Stomach (tissue), 4 donors: ENCODE data around the gene MYH14.

Experiments used
- EP300 ChIP-seq: sonication (generic); formaldehyde crosslinking; IDR thresholded peaks from one replicate; pipeline ENCODE4 v1.6.1; 2017; ENCODE audit warnings: antibody characterized with exemption
- POLR2AphosphoS5 ChIP-seq, 3 donors: sonication (generic); formaldehyde crosslinking; IDR thresholded peaks; one replicate each; pipeline ENCODE4 v1.6.1; 2016; ENCODE audit warnings: antibody characterized with exemption in 3 of 3
- TF ChIP-seq, protein P1 (sequence below), 7 experiments: fragments of 450-650 bp in 4 of 7; fragments of 200-600 bp in 3 of 7; sonication (generic) in 3 of 7; IDR thresholded peaks; one replicate each; pipeline ENCODE4 v1.5.1; 2016 to 2019; ENCODE audit warnings: antibody characterized with exemption in 7 of 7, control low read depth in 2 of 7, mild to moderate bottlenecking in 1 of 7

GRCh38 chr19:50321831-50322230, 118.4 kb downstream of the MYH14 start:
- TF ChIP-seq POLR2AphosphoS5 (IDR thresholded peaks at IDR 0.05) (no peak), EP300 (no peak)
- TF ChIP-seq, protein P1, sequence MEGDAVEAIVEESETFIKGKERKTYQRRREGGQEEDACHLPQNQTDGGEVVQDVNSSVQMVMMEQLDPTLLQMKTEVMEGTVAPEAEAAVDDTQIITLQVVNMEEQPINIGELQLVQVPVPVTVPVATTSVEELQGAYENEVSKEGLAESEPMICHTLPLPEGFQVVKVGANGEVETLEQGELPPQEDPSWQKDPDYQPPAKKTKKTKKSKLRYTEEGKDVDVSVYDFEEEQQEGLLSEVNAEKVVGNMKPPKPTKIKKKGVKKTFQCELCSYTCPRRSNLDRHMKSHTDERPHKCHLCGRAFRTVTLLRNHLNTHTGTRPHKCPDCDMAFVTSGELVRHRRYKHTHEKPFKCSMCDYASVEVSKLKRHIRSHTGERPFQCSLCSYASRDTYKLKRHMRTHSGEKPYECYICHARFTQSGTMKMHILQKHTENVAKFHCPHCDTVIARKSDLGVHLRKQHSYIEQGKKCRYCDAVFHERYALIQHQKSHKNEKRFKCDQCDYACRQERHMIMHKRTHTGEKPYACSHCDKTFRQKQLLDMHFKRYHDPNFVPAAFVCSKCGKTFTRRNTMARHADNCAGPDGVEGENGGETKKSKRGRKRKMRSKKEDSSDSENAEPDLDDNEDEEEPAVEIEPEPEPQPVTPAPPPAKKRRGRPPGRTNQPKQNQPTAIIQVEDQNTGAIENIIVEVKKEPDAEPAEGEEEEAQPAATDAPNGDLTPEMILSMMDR (IDR thresholded peaks at IDR 0.05): no peak
